GM19351 (cell line): ENCODE data around the gene CEACAM19.
"Not testable (repeated sequence)": the region's sequence is repeated elsewhere in the genome, so short reads cannot be mapped to it uniquely, and the experiment has no call there.

ENCODE experiments used
- ATAC-seq: cut with Tn5 transposase; IDR thresholded peaks from one replicate; pipeline ENCODE4 v1.9.1; 2021; ENCODE audit warnings: mild to moderate bottlenecking, moderate library complexity; ENCODE audit not compliant: unreplicated experiment

CEACAM19 gene

GRCh38 chr19:44697670-44698034, 26.4 kb downstream of the CEACAM19 start:
- ATAC-seq: no peak

- no peak for ATAC-seq
Measured at GRCh38 chr19:44698492-44699201, 27.4 kb downstream of the CEACAM19 start, which contains the start of gene CEACAM16. TSS of gene CEACAM16 (plus strand) at chr19:44699151. CDS start at chr19:44701457, 2,306 bp downstream.

GRCh38 chr19:44700547-44700946, 29.3 kb downstream of the CEACAM19 start:
- no peak for ATAC-seq

GRCh38 chr19:44701228-44701627, 29.9 kb downstream of the CEACAM19 start:
- ATAC-seq: no peak

GRCh38 chr19:44702551-44703176, 31.4 kb downstream of the CEACAM19 start:
- no peak for ATAC-seq

GRCh38 chr19:44703336-44704078, 32.2 kb downstream of the CEACAM19 start:
- ATAC-seq: no peak

- ATAC-seq: no peak
Measured at GRCh38 chr19:44704982-44705381, 33.7 kb downstream of the CEACAM19 start.

GRCh38 chr19:44705502-44706010, 34.3 kb downstream of the CEACAM19 start:
- ATAC-seq: no peak

GRCh38 chr19:44706506-44707236, 35.4 kb downstream of the CEACAM19 start:
- no peak for ATAC-seq

- no peak for ATAC-seq
Measured at GRCh38 chr19:44707794-44708193, 36.5 kb downstream of the CEACAM19 start.

GRCh38 chr19:44708940-44709339, 37.7 kb downstream of the CEACAM19 start:
- ATAC-seq: no peak

GRCh38 chr19:44709434-44710266, 38.4 kb downstream of the CEACAM19 start:
- ATAC-seq: not testable (repeated sequence)

GRCh38 chr19:44710483-44710882, 39.2 kb downstream of the CEACAM19 start:
- no peak for ATAC-seq

GRCh38 chr19:44712864-44713515, 41.7 kb downstream of the CEACAM19 start:
- ATAC-seq: no peak

GRCh38 chr19:44714597-44715169, 43.4 kb downstream of the CEACAM19 start:
- no peak for ATAC-seq

- no peak for ATAC-seq
Measured at GRCh38 chr19:44717603-44718002, 46.3 kb downstream of the CEACAM19 start.

- ATAC-seq: no peak
Measured at GRCh38 chr19:44718441-44719261, 47.4 kb downstream of the CEACAM19 start.

GRCh38 chr19:44719262-44719701, 48.0 kb downstream of the CEACAM19 start:
- ATAC-seq: no peak
